HCT116 (cell line): ENCODE data around the gene TNNI3.

Experiments used
- CTCF ChIP-seq, 3 experiments: fragments of 200-600 bp in 1 of 3; sonication (generic) in 1 of 3; IDR thresholded peaks in 2 of 3; conservative IDR thresholded peaks in 1 of 3; 2 replicates each; pipeline ENCODE4 v1.5.1; 2012 to 2017; ENCODE audit warnings: low read depth in 2 of 3, low read length in 2 of 3, antibody characterized with exemption in 1 of 3, borderline replicate concordance in 1 of 3, control low read depth in 1 of 3, mild to moderate bottlenecking in 1 of 3, mixed read lengths in 1 of 3, mixed run types in 1 of 3, moderate library complexity in 1 of 3; ENCODE audit not compliant: insufficient read depth in 1 of 3
- ELF1 ChIP-seq: IDR thresholded peaks from 2 replicates; pipeline ENCODE4 v1.6.1; 2012; ENCODE audit warnings: low read depth, borderline replicate concordance
- EZH2 ChIP-seq: fragments of 200-600 bp; sonication (generic); IDR thresholded peaks from 2 replicates; pipeline ENCODE4 v1.6.1; 2017; ENCODE audit warnings: antibody characterized with exemption, mixed run types
- POLR2AphosphoS5 ChIP-seq: IDR thresholded peaks from 2 replicates; pipeline ENCODE4 v1.6.1; 2011; ENCODE audit warnings: mild to moderate bottlenecking, low read depth, low read length, moderate library complexity

- no peak for TF ChIP-seq POLR2AphosphoS5
- TF ChIP-seq CTCF (IDR thresholded peaks at IDR 0.05 in 2 of 3, conservative IDR thresholded peaks at IDR 0.05 in 1 of 3; ENCODE audit: borderline replicate concordance in 1 of 3, insufficient read depth in 1 of 3, low read depth in 2 of 3, low read length in 2 of 3), result no peak
- TF ChIP-seq EZH2, result no peak
- no peak for TF ChIP-seq ELF1
These were observed 3.4 kb upstream of the TNNI3 start for GRCh38 chr19:55160986-55161365.
